ENCODE data around the gene ELANE.

ELANE gene

GRCh38 chr19:806815-807421, 45.2 kb upstream of the ELANE start:
- DNase-seq (ENCODE audit: low read depth, low spot score) = no peak
- H3K27ac ChIP-seq = 0 out of 2 replicates have a peak overlapping the region, but pooled peaks have one; percentile 6

GRCh38 chr19:807627-808422, 44.3 kb upstream of the ELANE start:
- Histone ChIP-seq H3K36me3 (ENCODE audit: insufficient read depth, low read length) (peaks cover 93% of the 10 kb centered on the region), H3K27ac (peak overlapping the region; percentile 6; the same call in 1 of the 2 replicates), H3K9ac (ENCODE audit: insufficient read length) (no peak overlapping the region), H3K4me3 (no peak overlapping the region), H3K9me3 (ENCODE audit: low read depth, low read length) (no peaks in the 10 kb centered on the region)
- TF ChIP-seq EZH2 (IDR thresholded peaks at IDR 0.05) (no peak), FOXP2 (optimal IDR thresholded peaks at IDR 0.05; ENCODE audit: control extremely low read depth, extremely low read length, insufficient read depth) (no peak), POLR2AphosphoS5 (IDR thresholded peaks at IDR 0.05; ENCODE audit: borderline replicate concordance, low read depth, low read length) (no peak)
- no peak for DNase-seq (ENCODE audit: low read depth, low spot score)

More at GRCh38 chr19:806815-807421, 45.2 kb upstream of the ELANE start:
- no peak overlapping the region for H3K9ac ChIP-seq (ENCODE audit: insufficient read length)
- TF ChIP-seq POLR2AphosphoS5 (IDR thresholded peaks at IDR 0.05; ENCODE audit: borderline replicate concordance, low read depth, low read length) = no peak; the same call in 1 of the 2 replicates
- no peak for TF ChIP-seq EZH2 (IDR thresholded peaks at IDR 0.05)
- no peak for TF ChIP-seq FOXP2 (optimal IDR thresholded peaks at IDR 0.05; ENCODE audit: control extremely low read depth, extremely low read length, insufficient read depth)
- peaks cover 98% of the 10 kb centered on the region for H3K36me3 ChIP-seq (ENCODE audit: insufficient read depth, low read length)
- H3K4me3 ChIP-seq = no peak overlapping the region
- no peaks in the 10 kb centered on the region for H3K9me3 ChIP-seq (ENCODE audit: low read depth, low read length)

- no peak for DNase-seq (ENCODE audit: low read depth, low spot score)
- Histone ChIP-seq H3K9ac (ENCODE audit: insufficient read length) (no peak overlapping the region), H3K36me3 (ENCODE audit: insufficient read depth, low read length) (peaks cover 90% of the 10 kb centered on the region), H3K27ac (no peak overlapping the region), H3K4me3 (no peak overlapping the region), H3K9me3 (ENCODE audit: low read depth, low read length) (no peaks in the 10 kb centered on the region)
- TF ChIP-seq FOXP2 (optimal IDR thresholded peaks at IDR 0.05; ENCODE audit: control extremely low read depth, extremely low read length, insufficient read depth) = no peak
Observed at GRCh38 chr19:808423-808775, 43.7 kb upstream of the ELANE start.

- peaks cover 88% of the 10 kb centered on the region for H3K36me3 ChIP-seq (ENCODE audit: insufficient read depth, low read length)
- no peaks in the 10 kb centered on the region for H3K9me3 ChIP-seq (ENCODE audit: low read depth, low read length)
- H3K27ac ChIP-seq = peak overlapping the region; percentile 66
- H3K9ac ChIP-seq (ENCODE audit: insufficient read length) = no peak overlapping the region
- H3K4me3 ChIP-seq = no peak overlapping the region
- DNase-seq (ENCODE audit: low read depth, low spot score) = no peak
- TF ChIP-seq EZH2 (IDR thresholded peaks at IDR 0.05) (no peak), FOXP2 (optimal IDR thresholded peaks at IDR 0.05; ENCODE audit: control extremely low read depth, extremely low read length, insufficient read depth) (no peak), POLR2AphosphoS5 (IDR thresholded peaks at IDR 0.05; ENCODE audit: borderline replicate concordance, low read depth, low read length) (no peak)
Observed at GRCh38 chr19:810077-810855, 41.8 kb upstream of the ELANE start.

- H3K9me3 ChIP-seq (ENCODE audit: low read depth, low read length) = no peaks in the 10 kb centered on the region
- no peak overlapping the region for H3K4me3 ChIP-seq
- peaks cover 81% of the 10 kb centered on the region for H3K36me3 ChIP-seq (ENCODE audit: insufficient read depth, low read length)
- DNase-seq (ENCODE audit: low read depth, low spot score) = peak; percentile 32
- peak overlapping the region; percentile 66 for H3K27ac ChIP-seq
- H3K9ac ChIP-seq (ENCODE audit: insufficient read length) = no peak overlapping the region
- TF ChIP-seq EZH2 (IDR thresholded peaks at IDR 0.05) = no peak
- TF ChIP-seq POLR2AphosphoS5 (IDR thresholded peaks at IDR 0.05; ENCODE audit: borderline replicate concordance, low read depth, low read length) = peak; percentile 58; the same call in 1 of the 2 replicates
Observed at GRCh38 chr19:810883-811489, 41.1 kb upstream of the ELANE start.

- Histone ChIP-seq H3K9ac (ENCODE audit: insufficient read length) (no peak overlapping the region), H3K36me3 (ENCODE audit: insufficient read depth, low read length) (peaks cover 75% of the 10 kb centered on the region), H3K9me3 (ENCODE audit: low read depth, low read length) (no peaks in the 10 kb centered on the region), H3K4me3 (no peak overlapping the region), H3K27ac (peak overlapping the region; percentile 66)
- no peak for DNase-seq (ENCODE audit: low read depth, low spot score)
- no peak for TF ChIP-seq EZH2 (IDR thresholded peaks at IDR 0.05)
Observed at GRCh38 chr19:811506-812048, 40.5 kb upstream of the ELANE start.

GRCh38 chr19:812049-812746, 39.9 kb upstream of the ELANE start:
- Histone ChIP-seq H3K9me3 (ENCODE audit: low read depth, low read length) (no peaks in the 10 kb centered on the region), H3K4me3 (no peak overlapping the region), H3K9ac (ENCODE audit: insufficient read length) (no peak overlapping the region), H3K27ac (peak overlapping the region; percentile 66), H3K36me3 (ENCODE audit: insufficient read depth, low read length) (peaks cover 68% of the 10 kb centered on the region)
- peak; percentile 52; the same call in 1 of the 2 replicates for TF ChIP-seq POLR2AphosphoS5 (IDR thresholded peaks at IDR 0.05; ENCODE audit: borderline replicate concordance, low read depth, low read length)
- no peak for TF ChIP-seq FOXP2 (optimal IDR thresholded peaks at IDR 0.05; ENCODE audit: control extremely low read depth, extremely low read length, insufficient read depth)
- no peak for DNase-seq (ENCODE audit: low read depth, low spot score)
